CD1c-positive myeloid dendritic cell (primary cell): Measurements from ENCODE around the gene THSD4.
"Not testable (repeated sequence)": the region's sequence is repeated elsewhere in the genome, so short reads cannot be mapped to it uniquely, and the experiment has no call there.

Experiments
- DNase-seq: peaks from one replicate; pipeline ENCODE4 v3.0.0-alpha.2; 2016; ENCODE audit errors: extremely low spot score

The THSD4 gene

DNA sequence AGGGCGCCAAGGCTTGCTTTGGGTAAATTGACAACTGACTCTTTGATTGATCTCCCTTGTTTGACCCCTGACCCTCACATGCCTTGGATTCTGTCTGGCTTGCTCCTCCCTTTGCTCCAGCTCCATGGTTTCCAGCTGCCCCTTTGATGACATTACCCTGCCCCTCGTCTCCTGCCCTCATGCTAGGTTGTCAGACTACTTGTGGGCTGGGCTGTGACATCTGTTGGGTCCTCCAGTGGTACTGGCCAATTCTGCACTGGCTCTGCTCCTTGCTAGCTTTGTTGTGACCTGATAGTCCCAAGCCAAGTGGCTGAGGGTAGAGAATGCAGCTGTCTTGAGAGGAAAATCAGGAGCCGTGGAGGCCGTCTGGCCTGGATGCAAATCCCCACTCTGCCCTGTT is 6.2 kb downstream of the THSD4 start:
- DNase-seq = no peak

DNA sequence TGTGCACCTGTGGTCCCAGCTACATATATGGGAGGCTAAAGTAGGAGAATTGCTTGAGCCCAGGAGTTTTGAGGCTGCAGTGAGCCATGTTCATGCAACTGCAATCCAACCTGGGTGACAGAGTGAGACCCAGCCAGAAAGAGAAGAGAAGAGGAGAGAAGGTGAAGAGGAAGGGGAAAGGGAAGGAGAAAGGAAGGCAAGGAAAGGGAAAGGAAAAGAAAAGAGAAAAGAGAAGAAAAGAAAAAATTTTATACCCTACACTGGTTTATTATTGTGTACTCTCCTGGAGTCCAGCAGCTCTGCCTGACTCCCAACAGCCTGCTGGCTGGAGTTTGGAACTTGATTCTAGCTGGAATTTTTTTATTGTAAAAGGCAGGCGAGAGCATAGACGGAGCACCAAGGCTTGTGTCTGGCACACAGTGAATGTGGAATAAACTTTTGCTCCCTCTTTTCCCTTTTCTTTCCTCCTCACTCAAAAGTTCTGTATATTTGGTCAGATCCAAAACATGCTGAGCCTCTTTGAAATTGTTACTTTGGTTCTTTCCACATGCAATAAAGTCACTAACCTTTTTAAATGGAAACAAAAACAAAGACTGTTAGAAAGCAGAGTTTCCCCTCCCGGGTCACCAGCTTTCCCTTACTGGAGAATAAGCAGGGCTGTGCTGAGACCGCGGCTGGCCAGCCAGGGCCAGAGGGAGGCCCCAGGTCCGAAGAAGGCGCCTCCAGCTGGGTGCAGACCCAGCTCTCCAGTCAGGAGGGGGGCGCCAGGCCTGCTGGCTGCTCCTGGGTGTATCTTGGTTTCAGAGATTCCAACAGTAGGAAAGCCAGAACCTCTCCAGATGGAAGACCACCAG is 9.9 kb downstream of the THSD4 start:
- no peak for DNase-seq

DNA sequence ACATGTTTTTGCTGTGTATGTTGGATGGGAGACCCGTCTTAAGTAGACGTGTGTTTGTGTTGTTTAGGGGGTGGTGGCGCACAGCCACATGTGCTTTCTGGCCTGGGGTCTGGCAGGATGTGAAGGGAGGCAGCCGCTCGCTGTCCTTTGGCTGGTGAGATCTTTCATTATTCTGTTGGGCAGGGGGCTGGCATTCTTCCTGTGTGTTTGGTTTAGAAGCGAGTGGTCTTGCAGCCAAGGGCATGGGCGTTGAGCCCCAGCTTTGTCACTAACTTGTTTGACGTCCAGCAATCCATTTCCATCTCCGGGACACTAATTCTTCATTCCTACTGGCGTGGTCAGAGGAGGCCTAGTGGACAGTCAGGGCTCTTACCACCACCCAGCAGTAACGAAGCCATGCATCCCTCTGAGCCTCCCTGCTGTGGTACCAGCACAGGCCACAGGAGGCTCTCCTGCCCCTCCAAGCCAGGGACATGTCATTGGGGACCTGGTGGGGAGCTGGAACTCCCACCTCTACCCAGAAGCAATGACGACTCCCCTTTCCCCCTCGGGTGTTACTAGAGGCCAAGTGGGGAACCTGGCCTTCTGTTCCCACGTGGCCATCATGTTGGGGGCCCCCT is 10.7 kb downstream of the THSD4 start:
- DNase-seq = no peak

DNA sequence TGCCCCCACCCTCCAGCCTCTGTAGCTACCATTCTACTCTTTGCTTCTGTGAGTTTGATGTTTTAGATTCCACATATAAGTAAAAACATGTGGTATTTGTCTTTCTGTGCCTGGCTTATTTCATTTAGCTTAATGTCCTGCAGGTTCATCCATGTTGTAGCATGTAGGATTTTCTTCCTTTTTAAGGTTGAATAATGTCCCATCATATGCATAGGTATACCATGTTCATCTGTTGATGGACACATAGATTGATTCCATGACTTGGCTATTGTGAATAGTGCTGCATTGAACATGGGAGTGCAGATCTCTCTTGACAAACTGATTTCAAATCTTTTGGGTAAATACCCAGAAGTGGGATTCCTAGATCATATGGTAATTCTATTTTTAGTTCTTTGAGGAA is 11.8 kb downstream of the THSD4 start:
- no peak for DNase-seq

DNA sequence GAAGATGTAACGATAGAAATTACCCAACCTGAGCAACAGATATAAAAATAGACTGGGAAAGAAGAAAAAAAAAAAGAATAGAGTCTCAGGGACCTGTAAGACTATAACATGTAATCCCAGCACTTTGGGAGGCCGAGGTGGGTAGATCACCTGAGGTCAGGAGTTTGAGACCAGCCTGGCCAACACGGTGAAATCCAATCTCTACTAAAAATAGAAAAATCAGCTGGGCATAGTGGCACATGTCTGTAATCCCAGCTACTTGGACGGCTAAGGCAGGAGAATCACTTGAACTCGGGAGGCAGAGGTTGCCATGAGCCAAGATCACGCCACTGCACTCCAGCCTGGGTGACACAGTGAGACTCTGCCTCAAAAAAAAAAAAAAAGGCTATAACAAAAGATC is 12.9 kb downstream of the THSD4 start:
- DNase-seq = not testable (repeated sequence)

DNA sequence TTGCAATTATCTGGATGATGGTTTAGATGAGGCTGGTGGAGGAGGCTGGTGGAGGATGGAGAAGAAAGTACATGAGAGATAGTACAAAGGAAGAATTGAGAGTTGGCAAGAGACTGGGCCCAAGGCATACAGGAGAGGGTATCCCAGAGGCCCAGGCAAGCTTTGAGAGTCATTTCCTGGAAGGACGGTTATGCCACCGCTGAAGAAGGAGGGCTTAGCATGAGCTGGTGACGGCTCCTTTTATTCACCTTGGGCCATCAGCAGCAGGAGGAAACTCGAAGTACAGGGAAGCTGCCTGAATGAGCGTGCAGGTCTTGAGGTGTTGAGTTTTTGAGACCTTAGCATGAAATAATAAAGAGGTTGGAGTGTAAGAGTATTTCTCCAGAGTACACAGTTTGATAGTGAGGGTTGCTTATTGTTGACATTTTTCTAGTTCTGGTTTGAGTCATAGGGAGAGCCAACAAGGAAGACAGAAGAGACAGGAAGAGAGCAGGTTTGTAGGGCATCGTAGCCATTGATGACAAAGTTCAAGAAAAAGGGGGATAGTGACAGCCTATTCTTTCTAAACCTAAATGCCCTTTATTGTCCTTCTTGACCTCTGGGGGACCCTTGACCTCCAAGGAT is 13.8 kb downstream of the THSD4 start:
- no peak for DNase-seq

DNA sequence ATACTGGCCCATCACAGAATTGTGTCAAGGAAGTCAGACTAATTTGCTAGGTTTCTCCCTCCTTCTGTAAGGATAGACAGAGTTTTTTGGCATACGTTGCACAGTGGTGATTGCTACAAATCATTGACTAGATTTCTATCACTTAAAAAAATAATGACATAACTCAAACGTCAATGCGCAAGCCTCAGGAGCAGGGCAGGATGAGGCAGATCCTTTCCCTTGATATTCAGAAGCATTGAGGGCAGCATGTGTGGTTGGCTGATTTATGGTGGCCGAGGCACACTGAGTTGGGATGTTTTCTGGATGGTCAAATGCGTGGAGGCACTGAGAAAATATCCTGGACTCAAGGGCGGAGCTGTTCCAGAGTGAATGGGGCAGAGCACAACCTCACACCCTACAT is 14.4 kb downstream of the THSD4 start:
- no peak for DNase-seq

DNA sequence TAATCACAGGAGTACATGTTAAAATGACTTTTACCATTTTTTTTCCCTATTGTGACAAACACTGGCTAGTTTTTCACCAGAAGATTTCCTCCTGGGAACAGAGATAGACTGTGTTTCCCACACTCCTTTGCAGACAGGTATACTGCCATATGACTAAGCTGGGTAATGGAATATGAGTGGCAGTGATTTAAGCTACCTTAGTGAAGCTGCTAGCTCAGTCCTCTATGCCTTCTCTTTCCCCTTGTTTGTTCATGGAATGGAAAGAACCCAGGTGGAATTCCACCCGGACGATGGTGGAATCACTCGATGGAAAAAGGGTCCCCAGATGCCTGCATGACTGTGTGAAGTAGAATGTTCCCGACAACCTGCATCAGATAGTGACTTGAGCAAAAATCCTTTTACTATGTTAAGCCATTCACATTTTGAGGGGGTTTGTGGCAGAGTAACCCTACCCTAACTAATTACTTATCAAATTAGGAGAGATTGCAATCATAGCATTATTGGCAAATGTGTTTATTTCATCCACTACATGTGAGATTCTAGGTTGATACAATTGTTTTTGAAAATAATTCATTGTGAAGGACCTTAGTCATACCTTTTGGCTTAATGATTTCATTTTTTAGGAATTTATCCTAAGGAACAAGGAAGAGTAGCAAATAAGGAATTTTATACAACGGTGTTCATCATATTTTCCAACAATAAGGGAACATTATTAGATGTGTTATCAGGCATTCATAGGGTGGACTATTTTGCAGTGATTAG is 16.5 kb downstream of the THSD4 start:
- DNase-seq = no peak

DNA sequence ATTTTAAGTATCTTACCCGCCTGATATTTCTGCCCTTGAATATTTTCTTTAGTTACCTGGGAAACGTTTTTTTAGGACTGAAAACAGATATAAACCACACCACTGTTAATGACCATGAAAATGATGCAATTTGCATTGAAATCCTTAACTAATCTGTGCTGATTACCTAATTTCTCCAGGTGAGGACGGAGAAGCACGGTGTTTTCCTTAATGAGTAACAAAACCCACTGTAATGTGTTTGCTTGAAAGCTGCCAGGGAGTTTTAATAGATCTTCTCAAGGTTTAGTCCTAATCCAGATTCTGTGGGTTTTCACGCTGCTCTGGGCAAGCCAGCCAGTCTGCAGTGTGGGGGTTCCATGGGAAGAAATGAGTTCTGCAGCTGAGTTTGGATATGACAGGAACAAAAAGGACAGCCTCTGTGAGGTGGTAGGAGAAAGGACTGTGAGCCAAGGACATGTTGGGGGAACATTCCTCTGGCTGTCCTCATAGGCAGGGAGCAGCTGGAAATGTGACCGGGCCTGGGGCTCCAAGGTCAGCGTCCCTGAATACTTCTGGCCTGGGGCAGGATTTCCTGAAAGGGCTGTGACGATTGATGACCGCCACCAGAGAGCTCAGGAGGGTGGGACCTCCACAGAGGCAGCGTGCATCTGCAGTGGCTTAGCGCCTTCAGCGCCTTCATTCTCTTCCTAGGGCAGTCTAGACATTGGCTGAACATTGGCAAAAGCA is 18.6 kb downstream of the THSD4 start:
- no peak for DNase-seq

DNA sequence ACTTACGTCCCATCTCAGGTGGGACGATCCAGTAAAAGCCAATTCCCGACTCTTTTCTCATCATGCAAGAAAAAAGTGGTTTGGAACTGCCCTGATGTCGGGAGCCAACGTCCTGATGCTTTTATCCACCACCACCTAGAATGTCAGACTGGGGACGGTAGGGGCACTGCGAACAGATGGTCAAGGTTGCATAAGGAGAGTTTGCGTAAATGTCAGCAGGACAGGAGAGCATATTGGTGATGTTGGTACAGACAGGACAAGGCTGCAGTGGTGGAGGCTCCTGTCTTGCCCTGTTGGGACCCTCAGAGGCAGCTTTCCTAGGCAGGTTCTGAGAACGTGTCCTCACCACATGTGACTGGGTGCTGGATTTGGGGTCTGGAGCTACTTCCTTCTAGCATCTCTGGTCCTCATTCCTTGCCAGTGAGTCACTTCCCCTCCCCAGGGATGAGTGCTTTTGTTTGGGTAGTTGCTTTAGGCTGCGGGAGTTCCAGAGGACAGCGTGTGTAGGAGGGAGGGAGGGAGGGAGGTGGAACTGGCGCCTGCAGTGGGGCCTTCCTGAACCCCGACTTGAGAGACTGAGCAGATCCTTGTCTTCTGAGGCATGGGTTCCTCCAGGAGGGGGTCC is 21.0 kb downstream of the THSD4 start:
- no peak for DNase-seq

DNA sequence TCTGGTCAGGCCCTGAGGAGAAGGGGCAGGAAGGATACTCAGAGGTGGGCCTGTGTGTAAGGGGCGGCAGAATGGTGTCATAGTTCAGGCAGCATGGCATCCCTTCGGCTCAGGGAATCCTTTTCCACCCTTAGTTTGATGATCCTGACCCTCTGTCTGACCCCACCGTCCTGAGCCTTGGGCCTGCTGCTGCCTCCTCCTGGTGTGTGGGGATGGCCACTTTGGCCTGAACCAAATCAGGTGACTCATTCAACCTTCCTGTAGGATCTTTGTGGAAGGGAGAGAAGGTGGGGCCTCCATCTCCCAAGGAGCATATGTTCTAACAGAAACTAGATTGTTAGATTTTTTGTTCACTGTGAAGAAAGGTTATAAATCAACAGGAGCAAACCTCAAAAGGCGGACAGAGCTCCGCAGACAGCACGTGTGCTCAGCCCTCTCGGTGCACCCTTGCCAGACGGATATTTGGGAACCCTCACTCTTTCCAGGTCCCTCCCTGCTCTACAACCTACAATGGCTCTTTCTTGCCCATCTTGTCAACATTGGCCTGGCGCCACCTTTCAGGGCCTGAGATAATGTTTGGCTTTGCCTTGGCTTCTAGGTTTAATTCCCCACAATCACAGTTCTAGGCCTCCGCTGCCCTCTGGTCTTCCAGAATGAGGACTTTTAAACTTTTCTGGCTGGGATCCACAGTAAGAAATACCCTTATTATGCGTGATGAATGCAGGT is 21.7 kb downstream of the THSD4 start:
- DNase-seq = no peak

DNA sequence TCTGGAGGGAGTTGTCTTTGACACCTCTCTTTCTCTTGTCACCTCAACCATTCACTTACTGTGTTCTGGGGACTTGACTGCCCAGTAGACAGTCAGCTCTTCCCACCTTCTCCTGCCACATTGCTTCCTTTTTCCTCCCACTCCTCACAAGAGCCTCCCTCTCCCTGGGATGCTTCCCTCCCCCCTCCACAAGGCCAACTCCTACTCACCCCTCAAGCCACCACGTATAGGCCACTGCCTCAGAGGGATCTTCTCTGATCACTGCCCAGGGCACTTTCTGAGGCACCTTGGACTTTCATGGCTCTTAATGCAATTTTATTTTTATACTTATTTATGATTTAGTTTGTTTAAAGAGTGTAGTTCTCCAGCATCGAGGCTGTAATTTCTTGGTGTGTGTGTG is 23.2 kb downstream of the THSD4 start:
- DNase-seq = no peak

DNA sequence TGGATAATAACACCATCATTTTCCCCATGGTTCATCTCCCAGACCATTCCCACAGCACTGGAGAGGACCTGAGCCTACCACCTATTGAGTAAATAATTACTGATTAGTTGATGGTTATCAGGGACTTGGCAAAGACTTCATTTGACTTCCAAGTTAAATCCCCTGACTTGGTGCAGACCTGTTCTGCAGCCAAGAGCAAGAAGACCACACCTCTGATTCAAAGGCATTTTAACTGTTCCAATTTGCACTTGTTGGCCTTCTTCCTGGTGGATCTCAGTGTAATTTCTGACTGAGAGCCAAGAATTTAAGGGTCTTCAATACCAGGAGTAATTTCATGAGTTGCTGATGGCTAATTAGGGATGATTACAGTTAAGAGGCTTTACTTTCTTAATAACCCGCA is 24.0 kb downstream of the THSD4 start:
- no peak for DNase-seq

DNA sequence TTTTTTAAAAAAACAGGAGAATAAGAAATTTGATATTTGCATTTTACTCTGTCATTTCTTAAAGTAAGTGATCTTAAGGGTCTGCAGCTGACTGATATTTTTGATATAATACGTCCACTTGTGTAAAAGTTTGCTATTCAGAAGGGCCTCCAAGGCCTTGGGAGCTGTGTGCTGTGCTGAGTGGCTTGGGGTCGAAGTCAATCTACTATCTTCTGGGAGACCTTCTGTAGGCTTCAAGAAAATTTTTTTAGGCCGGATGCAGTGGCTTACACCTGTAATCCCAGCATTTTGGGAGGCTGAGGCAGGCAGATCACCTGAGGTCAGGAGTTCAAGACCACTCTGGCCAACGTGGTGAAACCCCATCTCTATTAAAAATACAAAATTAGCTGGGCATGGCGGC is 26.3 kb downstream of the THSD4 start:
- DNase-seq = no peak

DNA sequence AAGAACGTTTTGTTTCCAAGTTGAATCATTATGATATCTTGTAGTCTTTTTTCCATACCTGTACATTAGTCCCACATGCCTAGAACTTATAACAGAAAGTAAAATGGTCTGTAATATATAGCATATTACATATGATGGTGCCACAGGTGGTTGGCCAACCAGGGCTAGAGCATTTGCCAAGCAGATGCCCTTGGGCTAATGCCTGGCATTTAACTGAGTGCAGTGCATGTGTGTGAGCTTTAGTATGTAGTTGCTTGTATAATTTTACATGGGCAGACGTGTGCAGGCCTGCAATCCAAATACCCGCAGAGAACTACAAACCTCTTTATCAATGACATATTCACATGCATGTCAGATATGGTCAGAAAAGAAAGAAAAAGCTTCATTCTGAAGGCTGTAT is 27.5 kb downstream of the THSD4 start:
- no peak for DNase-seq

DNA sequence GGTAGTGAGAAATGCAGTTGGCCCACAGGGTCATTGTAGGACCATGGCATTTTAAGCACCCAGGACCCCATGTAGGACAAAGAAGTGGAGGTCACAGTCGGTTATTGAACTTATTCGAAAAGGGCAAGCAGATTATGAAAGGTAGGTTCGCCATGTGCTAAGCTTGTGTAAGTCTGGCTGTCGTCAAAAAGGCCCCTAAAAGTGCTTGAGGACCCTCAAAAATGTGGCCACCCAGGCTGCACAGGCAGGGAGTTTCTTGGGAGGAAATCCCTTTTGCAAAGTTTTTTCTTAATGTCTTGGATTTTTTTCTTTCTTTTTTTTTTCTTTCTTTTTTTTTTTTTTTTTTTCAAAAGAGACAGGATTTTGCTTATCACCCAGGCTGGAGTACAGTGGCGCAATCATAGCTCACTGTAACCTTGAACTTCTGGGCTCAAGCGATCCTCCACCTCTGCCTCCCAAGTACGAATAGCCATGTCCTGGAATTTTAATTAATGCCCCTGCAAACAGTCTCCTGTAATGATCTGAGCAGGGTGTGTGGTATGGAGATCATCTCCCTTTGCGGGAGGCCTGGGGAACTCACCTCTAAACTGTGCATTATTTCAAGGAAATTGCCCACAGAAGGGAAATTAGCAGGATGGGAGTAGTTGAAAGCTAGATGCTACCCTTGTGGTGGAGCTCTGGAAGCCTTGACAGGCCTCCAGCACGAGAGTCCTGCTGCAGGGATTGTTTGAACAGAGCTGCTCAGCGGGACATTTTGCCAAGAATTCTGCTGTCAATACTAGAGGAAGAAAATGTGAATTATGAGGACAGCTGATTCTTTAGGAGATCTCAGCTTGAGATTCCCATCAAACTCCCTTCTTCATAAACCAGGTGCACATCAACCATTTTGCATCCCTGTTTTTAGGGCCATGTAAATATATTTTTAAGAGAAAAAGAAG is 28.4 kb downstream of the THSD4 start:
- DNase-seq = no peak

DNA sequence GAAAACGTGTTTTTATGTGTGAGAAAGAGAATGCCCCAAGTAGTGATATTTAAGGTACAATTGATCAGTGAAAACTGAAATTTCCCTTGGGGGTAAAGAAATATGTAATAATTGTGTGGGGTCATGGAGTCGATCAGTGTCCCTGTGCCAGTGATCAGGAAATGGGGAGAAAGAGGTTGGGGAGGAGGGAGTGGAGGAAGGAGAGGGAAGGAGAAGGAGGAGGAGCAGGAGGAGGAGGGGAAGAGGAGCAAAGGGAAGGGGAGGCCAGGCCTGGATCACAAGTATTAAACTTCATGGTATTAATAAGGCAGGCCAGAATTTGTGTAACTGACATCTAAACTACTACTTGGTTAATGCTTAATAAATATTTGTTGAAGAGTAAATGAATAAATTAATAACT is 30.4 kb downstream of the THSD4 start:
- DNase-seq = no peak

DNA sequence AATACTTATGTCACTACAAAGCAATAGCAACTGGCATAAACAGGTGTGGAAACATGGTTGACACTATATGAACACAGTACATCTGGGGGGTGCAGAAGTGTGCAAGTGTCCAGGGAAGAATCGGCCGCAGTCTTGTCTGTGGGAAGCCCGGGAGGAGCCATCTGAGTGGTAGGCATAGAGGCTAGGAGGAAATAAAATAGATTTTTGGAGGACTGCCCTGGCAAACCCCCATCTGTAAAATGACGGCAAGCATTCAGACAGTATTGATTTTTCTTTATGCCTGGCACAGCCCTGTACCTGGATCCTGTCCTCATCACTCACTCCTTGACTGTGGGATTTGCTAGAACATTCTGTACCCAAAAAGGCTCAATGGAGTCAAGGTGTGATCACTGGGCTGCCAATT is 31.3 kb downstream of the THSD4 start:
- no peak for DNase-seq

DNA sequence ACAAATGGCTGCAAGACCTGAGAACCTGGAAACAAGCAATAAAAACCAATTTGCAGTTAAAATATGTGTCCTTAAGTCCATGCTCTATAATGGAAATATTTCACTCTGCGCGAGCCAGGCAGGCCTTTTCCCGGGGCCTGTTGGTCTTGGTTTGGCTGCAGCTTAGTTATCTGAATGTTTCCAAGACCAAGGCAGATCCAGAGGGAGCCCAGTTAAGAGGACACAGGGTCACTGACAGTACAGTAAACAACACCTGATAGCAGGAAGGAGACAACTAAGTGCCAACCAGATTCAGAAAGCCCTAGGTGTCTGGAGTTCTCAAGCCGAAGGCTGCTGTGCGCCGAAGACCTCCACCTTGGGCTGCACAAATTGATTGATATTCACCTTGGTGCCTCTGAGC is 32.8 kb downstream of the THSD4 start:
- DNase-seq = no peak
